ENCODE data around the gene SLC25A11. TPM values are rescaled to one million over a fixed set of nuclear protein-coding genes. Genes with fewer than 3 reads are reported as not detected.
A peak's percentile ranks its signal among the peaks of the same experiment; 100 is the strongest.

SLC25A11 gene
- total and polyA plus RNA-seq, 2 donors (not counting 1 experiment from before 2014, with no cell fraction given): 32.3 to 44.4 TPM

GRCh38 chr17:4945944-4946280 lies 6.1 kb upstream of the SLC25A11 start:
- peak overlapping the region; percentile 32 to 93 for H3K27ac ChIP-seq (ENCODE audit: low read length in 2 of 2)
- no peak for ATAC-seq (ENCODE audit: low read depth)
- peak overlapping the region; percentile 97 for H3K9ac ChIP-seq (ENCODE audit: low read length)
- H3K27me3 ChIP-seq (replicated peaks in 1 of 4; ENCODE audit: control extremely low read depth in 1 of 4, control insufficient read depth in 3 of 4, insufficient read depth in 4 of 4, low read length in 3 of 4): no peaks in the 10 kb centered on the region
- H3K9me3 Mint-ChIP-seq (ENCODE audit: insufficient read depth): no peaks in the 10 kb centered on the region
- intact Hi-C loops (cut with micrococcal nuclease): loop anchor here (5.0 to 10.0 kb wide), 5 partner anchors 71 to 984 kb away; partner anchors contain the start of genes ATP2A3, MED11 and ZNF594
- H3K36me3 ChIP-seq (replicated peaks in 1 of 2; ENCODE audit: control extremely low read depth in 1 of 2, control insufficient read depth in 1 of 2, extremely low read depth in 1 of 2, insufficient read depth in 2 of 2, low read length in 1 of 2): peaks cover 0 to 44% of the 10 kb centered on the region in 2 experiments
- H2AFZ ChIP-seq (ENCODE audit: insufficient read depth, low read depth, low read length, poor library complexity, severe bottlenecking): no peak overlapping the region
- peak overlapping the region; percentile 94 for H3K27ac Mint-ChIP-seq
- peak overlapping the region; percentile 98 for H3K4me3 Mint-ChIP-seq
- H3K4me2 ChIP-seq (replicated peaks; ENCODE audit: low read depth, low read length, poor library complexity, severe bottlenecking): peak overlapping the region; percentile 98
- H4K20me1 ChIP-seq (ENCODE audit: control insufficient read depth, insufficient read depth, low read length, poor library complexity, severe bottlenecking): peaks cover 43% of the 10 kb centered on the region
- H3K9me3 ChIP-seq (ENCODE audit: control extremely low read depth in 1 of 3, control insufficient read depth in 2 of 3, insufficient read depth in 1 of 3, low read length in 2 of 3): no peaks in the 10 kb centered on the region
- peaks cover 67 to 72% of the 10 kb centered on the region in 2 donors for H3K4me1 ChIP-seq (ENCODE audit: control insufficient read depth in 2 of 2, insufficient read depth in 2 of 2, low read length in 2 of 2)
- DNase-seq: peak; percentile 25
- ChIA-PET POLR2A (interaction anchor here (4.9 kb wide), 1 partner anchor 21 kb away, joined by 81 read pairs; the partner anchor contains the start of gene SPAG7), CTCF (interaction anchor here (1.2 to 1.3 kb wide), 2 partner anchors 21 to 37 kb away, joined by 3 read pairs; partner anchors contain the start of gene SPAG7)
- 40% methylated on average over 1 of the region's 4 CpGs for WGBS (ENCODE audit: insufficient coverage)
- H3K79me2 ChIP-seq (ENCODE audit: control insufficient read depth, insufficient read depth, low read length): peaks cover 72% of the 10 kb centered on the region
- H3K4me3 ChIP-seq (ENCODE audit: control extremely low read depth in 1 of 5, extremely low read depth in 1 of 5, insufficient read depth in 1 of 5, low read depth in 2 of 5, low read length in 4 of 5): peak overlapping the region in 4 of 5 experiments; percentile 67 to 99 (median 98)
- no peak for TF ChIP-seq CTCF (IDR thresholded peaks at IDR 0.05)
- TF ChIP-seq EZH2 (IDR thresholded peaks at IDR 0.05; ENCODE audit: borderline replicate concordance, insufficient read depth, low read depth, low read length, poor library complexity, severe bottlenecking): no peak
- H3K4me1 Mint-ChIP-seq: peaks cover 71% of the 10 kb centered on the region
- no peaks in the 10 kb centered on the region for H3K27me3 Mint-ChIP-seq

Data from B cell (primary cell).